ENCODE results near the gene ISYNA1.

GRCh38 chr19:18483119-18483890 lies 45.4 kb upstream of the ISYNA1 start:
- no peak for TF ChIP-seq SUZ12 (IDR thresholded peaks at IDR 0.05)
- no peak for TF ChIP-seq HDGF (IDR thresholded peaks at IDR 0.05; ENCODE audit: borderline replicate concordance)
- no peak for TF ChIP-seq SP1 (IDR thresholded peaks at IDR 0.05)
- no peak for TF ChIP-seq ZNF384 (IDR thresholded peaks at IDR 0.05)
- no peak for TF ChIP-seq FOXA1 (IDR thresholded peaks at IDR 0.05)
- no peak for TF ChIP-seq BHLHE40 (IDR thresholded peaks at IDR 0.05; ENCODE audit: borderline replicate concordance)
- TF ChIP-seq PKNOX1 (IDR thresholded peaks at IDR 0.05): no peak
- no peak for TF ChIP-seq FOXM1 (IDR thresholded peaks at IDR 0.05; ENCODE audit: borderline replicate concordance)
- TF ChIP-seq ARNT (IDR thresholded peaks at IDR 0.05): no peak
- TF ChIP-seq ELF4 (IDR thresholded peaks at IDR 0.05): no peak
